Body of pancreas (tissue), 4 donors: ENCODE measurements around the gene NPHP4.

Experiments
- CTCF ChIP-seq, 7 experiments: fragments of 450-650 bp in 4 of 7; fragments of 200-600 bp in 3 of 7; sonication (generic) in 3 of 7; IDR thresholded peaks; one replicate each; pipeline ENCODE4 v1.5.1; 2016 to 2019; ENCODE audit warnings: antibody characterized with exemption in 7 of 7
- POLR2A ChIP-seq, 3 donors: fragments of 450-650 bp; IDR thresholded peaks; one replicate each; pipeline ENCODE4 v1.6.1; 2016; ENCODE audit warnings: antibody characterized with exemption in 3 of 3, mild to moderate bottlenecking in 2 of 3

GRCh38 chr1:5916572-5917280 is 75.5 kb downstream of the NPHP4 start:
- TF ChIP-seq CTCF (IDR thresholded peaks at IDR 0.05) (no peak), POLR2A (IDR thresholded peaks at IDR 0.05) (no peak)
